Left ventricle myocardium superior (tissue), 1 donor: ENCODE measurements around the gene CYP2S1. TPM values are rescaled to one million over a fixed set of nuclear protein-coding genes. Genes with fewer than 3 reads are reported as not detected.
A peak's percentile ranks its signal among the peaks of the same experiment; 100 is the strongest.
"Not testable (repeated sequence)": the region's sequence is repeated elsewhere in the genome, so short reads cannot be mapped to it uniquely, and the experiment has no call there.

Experiments
- ATAC-seq: fragments of 200-7000 bp; cut with Tn5 transposase; one replicate; pipeline ENCODE4 v1.9.1; 2020; ENCODE audit warnings: mild to moderate bottlenecking, moderate library complexity
- DNase-seq: peaks from one replicate; pipeline ENCODE4 v3.0.0-alpha.2; 2020
- intact Hi-C: fragments of 100-400 bp; cut with micrococcal nuclease; formaldehyde crosslinking; loops from one replicate; pipeline ENCODE4 v1.11.0; 2022
- total RNA-seq: library from RNA; stranded (reverse); fragmentation: NEBNext Ultra II Directional; extraction: Animal tissue kit (Norgen Biotek cat#: 25700); gene quantifications from one replicate; pipeline ENCODE4 v1.2.1, GENCODE V29; 2021
- donor health status: DM: no; HTN: yes; CAD: no; lungs with severe emphysema.

The CYP2S1 gene
- total RNA-seq, 1 donor from 2014 or later, result 0.87 TPM

DNA sequence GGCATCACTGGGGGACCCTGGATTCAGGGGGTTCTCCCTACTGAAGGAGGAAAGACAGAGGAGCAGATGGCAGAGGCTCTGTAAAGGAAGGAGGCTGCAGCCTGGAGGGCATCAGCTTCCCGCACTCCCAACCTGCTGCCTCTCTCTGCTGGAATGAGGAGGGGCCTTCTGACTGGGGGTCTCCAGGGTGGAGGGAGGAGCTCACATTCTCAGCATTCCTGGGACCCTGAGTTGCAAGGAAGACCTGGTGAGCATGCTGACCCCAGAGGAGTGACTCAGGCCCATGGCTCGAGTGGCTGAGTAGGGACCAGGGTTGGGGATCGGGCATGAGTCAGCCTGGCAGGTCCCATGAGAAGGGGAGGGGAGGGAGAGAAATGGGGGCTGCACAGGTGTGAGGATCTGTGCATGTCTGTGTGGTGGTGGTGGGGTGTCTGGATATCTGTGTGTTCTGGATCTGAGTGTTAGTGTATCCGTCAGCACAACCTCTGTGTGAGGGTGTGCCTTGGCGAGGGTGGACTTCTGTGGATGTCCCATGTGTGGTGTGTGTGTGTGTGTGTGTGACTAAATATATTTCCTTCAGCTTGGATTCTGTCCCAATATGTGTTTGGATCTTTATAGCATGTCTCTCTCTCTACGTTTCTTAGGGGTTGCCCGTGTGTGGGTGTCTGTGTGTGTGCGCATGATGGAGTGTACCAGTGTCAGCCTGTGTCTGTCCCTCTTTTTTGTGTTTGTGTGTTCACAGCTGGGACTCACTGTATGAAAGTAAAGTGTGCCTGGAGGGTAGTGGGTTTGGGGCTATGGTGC, 30.6 kb downstream of the CYP2S1 start:
- ATAC-seq (no peak), DNase-seq (no peak)
- intact Hi-C loops, result no loop called here

DNA sequence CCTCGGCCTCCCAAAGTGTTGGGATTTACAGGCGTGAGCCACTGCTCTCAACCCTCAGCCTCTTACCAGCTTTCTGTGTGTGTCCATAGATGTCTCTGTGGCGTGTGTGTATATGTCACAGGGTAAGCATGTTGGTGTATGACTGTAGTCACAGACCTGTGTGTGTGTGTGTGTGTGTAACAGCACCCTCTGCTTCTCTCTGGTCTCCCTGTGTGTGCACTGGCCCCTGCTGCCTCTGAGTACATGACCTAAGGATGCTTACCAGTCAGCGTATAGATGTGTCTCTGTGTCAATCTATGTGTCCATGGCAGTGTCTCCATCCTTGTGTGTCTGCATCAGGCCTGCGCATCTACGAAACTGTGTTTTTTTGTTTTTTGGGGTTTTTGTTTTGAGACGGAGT, 31.6 kb downstream of the CYP2S1 start:
- intact Hi-C loops, result no loop called here
- no peak for DNase-seq
- ATAC-seq, result no peak

DNA sequence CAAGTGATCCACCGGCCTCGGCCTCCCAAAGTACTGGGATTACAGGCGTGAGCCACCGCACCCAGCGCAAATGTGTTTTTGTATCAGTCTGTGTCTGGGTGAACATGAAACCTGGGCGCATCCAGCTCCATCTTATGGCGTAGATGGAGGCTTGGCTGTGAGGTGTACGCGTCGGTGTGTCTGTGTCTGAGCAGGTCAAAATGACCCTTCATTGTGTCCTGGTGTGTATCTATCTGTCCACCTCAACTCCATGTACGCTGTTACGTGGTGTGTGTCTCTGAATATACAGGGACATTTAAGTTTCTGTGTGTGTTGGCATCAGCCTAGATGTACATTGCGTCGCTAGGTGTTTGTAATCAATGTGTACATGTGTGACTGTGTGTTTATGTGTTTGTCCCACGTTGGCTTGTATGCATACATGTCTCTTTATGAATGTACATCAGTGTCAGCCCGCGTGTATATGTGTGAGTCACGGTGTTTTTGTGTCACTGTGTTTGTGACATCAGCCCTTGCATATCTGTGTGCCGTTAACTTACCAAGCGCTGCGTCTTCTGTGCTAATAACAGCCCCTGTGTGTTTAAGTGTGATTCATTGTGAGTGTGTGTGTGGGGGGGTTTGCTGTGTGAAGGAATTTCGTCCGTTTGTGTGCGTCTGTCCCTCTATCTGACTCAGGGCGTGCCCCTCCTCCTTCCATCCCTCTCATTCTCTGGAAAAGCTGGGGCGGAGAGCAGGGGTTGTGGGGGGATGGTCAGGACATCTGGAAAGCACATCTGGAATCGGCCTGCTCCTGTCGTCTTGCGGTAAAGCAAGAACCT, 32.4 kb downstream of the CYP2S1 start:
- ATAC-seq, result peak; percentile 74
- peak; percentile 54 for DNase-seq
- intact Hi-C loops, result no loop called here

DNA sequence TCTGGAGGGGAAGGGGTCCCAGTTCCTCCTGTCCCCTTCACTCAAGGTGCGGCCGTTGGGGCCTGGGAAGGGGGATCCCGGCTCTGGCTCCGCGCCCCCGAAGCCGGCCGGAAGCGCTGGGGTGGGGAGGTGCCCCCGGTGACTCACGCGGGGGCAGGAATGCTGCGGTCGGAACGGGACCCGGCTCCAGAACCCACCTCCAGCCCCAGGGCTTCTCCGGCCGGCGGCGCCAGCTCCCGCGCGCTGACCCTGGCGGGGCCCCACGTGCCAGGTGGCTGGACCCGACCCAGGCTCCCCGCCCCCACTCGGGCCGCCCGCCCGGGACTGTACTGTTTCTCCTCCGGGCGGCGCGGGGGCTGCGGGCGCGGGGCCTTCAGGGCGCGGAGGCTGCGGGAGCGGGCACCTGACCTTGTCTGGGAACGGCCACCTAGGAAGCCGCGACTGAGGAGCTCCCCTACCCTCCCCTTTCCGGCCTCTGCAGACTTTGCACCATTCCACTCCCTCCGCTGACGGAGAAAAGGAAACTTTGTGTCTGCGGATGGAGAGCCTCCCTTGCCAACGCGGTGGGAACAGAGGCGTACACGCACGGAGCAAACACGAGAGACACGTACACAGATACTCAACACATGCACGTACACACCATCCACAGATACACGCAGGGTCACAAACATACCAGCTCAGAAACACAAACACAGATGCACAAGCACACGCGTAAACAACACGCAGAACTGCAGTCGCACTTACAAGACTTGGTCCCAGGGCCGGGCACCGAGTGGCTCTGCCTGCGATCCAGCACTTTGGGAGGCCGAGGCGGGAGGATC, 33.2 kb downstream of the CYP2S1 start:
- intact Hi-C loops, result no loop called here
- peak; percentile 83 for ATAC-seq

DNA sequence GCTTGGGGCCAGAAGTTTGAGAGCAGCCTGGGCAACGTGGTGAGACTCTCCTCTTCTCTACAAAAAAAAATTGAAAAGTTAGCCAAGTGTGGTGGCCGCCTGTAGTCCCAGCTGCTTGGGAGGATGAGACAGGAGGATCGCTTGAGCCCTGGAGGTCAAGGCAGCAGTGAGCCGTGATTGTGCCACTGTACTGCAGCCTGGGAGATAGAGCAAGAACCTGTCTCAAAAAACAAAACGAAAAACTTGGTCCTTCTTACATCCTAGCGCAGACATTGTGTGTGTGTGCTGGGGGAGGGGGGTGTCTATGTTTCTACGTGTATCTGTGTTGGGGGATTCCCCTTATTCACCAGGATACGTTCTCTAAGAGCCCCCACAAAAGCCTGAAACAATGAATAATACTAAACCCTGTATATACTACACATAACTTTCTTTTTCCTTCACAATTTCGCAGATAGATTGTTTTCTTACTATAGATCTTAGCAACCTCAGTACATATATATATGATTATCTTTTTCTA, 33.9 kb downstream of the CYP2S1 start:
- DNase-seq (no peak), ATAC-seq (no peak)
- intact Hi-C loops, result no loop called here

More for the DNA sequence above, 33.2 kb downstream of the CYP2S1 start:
- DNase-seq, result peak; percentile 81

DNA sequence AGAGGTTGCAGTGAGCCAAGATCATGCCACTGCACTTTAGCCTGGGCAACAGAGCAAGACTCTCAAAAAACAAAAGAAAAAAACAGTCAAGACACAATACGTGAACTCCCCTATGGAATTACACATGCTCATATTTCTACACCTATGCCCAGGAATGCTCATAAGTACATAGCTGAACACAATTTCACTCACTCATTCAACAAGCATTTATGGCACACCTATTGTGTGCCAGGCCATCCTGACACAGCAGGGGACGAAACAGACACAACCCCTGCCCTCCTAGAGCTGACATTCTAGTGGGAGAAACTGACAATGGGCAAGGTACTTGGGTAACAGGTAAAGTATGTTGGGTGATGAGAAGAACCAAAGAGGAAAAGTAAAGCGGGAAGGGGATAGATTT, 35.5 kb downstream of the CYP2S1 start:
- DNase-seq, result no peak
- no peak for ATAC-seq
- intact Hi-C loops, result no loop called here

DNA sequence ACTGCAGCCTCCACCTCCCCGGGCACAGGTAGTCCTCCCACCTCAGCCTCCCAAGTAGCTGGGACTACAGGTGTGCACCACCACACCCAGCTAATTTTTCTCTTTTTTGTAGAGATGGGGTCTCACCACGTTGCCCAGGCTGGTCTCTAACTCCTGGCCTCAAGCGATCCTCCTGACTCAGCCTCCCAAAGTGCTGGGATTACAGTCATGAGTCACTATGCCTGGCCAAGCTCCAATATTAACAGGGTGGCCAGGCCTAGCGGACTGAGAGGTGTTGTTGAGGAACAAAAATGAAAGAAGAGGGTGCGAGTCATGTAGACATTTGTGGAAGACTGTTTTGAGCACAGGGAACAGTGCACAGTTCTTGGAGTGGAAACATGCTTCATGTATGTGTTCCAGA, 36.3 kb downstream of the CYP2S1 start:
- intact Hi-C loops, DNase-seq, ATAC-seq: not testable (repeated sequence)

DNA sequence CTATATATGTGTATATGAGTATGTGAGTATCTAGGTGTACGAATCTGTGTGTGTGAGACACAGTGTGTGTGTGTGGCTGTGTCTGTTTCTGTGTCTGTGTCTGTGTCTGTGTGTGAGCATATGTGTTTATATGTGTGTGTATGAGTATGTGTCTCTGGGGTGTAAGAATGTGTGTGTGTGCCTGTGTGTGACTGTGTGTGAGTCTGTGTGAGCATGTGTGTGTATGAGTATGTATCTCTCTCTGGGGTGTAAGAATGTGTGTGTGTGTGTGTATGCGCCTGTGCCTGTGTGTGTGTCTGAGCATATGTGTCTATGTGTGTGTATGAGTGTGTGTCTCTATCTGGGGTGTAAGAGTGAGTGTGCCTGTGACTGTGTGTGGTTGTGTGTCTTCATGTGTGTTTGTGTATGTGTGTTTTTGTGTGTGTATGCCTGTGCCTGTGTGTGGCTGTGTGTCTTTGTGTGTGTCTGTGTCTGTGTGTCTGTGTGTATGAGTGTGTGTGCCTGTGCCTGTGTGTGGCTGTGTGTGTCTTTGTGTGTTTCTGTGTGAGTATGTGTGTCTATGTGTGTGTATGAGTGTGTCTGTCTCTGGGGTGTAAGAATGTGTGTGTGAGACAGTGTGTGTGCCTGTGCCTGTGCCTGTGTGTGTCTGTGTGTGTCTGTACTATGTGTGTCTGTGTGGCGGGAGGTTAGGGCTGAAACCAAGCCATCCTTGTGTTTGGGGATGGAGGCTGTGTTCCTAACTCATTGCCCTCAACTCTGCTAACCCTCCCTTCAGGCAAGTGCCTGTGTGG, 37.2 kb downstream of the CYP2S1 start:
- no peak for ATAC-seq
- intact Hi-C loops, result no loop called here
- no peak for DNase-seq

DNA sequence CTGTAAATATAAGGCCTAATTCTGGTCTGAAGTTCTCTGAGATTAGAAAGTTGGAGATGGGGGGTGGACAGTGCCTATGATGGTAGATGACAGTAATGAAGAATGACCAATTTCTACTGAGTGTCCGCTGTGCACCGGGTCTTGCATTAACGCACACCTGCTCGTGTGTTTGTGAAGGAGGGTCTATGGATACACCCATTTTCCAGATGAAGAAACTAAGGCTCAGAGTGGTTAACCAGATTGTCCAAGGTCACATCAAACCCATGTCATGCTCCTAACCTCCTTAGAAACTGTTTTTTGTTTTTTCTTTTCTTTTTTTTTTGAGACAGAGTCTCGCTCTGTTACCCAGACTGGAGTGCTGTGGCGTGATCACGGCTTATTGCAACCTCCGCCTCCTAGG, 39.7 kb downstream of the CYP2S1 start:
- DNase-seq (no peak), ATAC-seq (no peak)
- intact Hi-C loops, result no loop called here

DNA sequence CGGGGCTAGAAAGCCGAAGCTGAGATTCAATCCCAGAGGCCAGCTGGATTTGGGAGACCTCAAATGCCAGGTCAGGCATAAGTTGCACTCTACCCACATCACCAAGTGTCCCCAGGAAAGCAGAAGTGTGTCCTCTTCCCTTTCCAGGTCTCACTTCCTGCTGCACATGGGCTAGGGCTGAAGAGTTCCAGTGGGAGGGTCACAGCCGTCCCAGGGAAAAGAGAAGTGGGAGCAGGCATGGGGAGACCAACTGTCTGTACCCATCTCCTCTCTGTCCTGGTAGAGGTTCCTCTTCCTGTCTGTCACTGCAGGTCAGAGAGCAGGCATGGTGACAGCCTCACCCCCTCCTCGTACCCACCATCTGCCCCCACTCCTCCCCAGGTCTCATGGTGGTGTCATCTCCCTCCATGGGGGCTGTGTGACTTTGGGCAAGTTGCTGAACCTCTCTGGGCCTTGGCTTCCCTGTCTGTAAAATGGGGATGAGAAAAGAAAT, 40.8 kb downstream of the CYP2S1 start:
- intact Hi-C loops, result no loop called here
- DNase-seq (no peak), ATAC-seq (peak; percentile 79)

DNA sequence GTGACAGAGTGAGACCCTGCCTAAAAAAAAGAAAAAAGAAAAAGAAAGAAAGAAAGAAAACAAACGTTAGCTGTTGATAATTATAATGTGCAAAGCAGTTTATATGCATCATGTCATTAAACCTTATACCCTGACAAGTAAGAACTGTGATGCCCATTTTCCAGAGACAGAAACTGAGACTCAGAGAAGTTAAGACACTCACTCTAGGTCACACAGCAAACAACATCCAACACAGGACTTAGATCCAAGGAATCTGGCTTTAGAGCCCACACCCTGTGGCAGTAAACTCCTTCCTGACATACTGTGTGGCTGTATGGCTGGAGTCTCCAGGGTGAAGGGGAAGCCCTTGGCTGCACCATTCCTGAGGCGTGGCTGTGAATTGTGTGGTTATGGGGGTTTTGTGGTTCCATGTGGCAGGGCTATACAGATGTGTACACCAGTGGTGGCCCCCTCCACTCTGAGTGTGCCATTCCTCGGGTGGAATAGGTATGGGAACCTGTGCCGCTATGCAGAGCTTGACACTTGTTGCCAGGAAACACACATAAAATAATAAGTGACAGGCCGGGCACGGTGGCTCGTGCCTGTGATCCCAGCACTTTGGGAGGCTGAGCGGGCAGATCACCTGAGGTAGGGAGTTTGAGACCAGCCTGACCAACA, 41.6 kb downstream of the CYP2S1 start:
- DNase-seq (no peak), ATAC-seq (no peak)
- intact Hi-C loops, result no loop called here

DNA sequence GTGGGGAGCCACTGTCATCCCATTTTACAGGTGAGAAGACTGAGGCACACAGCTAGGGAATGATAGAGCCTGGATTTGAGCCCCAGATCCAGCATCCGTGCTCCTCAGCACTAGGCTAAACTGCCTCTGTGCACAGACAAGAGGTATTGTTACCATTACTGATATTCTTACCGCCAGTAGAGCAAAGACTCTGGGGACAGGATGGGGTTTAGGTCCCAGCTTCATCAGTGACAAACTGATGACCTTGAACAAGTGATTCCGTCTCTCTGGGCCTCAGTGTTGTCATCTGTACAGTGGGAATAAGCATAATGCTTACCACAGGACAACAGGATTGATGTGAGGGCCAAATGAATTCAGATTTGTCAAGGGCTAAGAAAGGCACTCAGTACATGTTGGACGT, 42.5 kb downstream of the CYP2S1 start:
- intact Hi-C loops, result no loop called here
- DNase-seq, result no peak
- ATAC-seq, result no peak

DNA sequence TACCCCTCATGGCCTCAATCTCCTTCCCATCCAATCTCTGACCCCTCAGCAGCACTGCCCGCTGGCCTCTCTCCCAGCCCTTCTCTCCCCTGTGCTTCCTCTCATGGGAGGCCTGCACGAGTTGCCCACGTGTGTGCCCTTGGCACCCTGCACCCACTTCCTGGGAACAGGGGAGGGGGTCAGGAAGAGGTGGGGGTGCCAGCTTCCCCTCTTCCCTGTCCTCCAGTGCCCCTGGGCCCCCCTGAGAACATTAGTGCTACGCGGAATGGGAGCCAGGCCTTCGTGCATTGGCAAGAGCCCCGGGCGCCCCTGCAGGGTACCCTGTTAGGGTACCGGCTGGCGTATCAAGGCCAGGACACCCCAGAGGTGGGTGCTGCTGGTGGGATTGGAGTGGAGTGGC, 45.2 kb downstream of the CYP2S1 start:
- ATAC-seq, result no peak
- intact Hi-C loops, result no loop called here
- DNase-seq, result no peak

DNA sequence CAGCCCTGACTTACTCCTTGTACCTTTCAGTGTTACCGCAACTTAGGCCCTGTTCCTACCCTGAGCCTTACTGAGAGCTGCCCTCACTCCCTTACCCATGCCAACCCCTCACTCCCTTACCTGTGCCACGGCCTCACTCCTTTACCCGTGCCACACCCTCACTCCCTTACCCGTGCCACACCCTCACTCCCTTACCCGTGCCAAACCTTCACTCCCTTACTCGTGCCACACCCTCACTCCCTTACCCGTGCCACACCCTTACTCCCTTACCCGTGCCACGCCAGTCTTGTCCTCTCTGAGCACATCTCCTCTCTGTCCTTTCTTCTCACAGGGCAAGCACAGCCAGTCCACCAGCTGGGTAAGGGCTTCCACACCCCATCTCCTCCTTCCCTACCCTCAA, 46.3 kb downstream of the CYP2S1 start:
- DNase-seq (no peak), ATAC-seq (no peak)
- intact Hi-C loops, result no loop called here

DNA sequence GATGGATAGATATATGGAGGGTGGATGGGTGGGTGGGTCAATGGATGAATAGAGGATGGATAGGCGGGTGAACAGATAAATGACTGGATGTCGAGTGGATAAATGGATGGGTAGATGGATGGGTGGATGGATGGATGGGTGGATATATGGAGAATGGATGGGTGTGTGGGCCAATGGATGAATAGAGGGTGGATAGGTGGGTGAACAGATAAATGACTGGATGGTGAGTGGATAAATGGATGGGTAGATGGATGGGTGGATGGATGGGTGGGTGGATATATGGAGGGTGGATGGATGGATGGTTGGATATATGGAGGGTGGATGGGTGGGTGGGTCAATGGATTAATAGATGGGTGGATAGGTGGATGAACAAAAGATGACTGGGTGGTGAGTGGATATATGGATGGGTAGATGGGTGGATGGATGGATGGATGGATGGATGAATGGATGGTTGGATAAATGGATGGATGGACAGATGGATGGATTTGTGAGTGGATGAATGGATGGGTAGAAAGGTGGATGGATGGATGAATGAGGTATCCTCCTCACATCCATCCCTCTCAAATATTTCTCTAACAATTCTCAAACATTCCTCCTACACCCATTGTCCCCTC, 47.0 kb downstream of the CYP2S1 start:
- no peak for ATAC-seq
- DNase-seq, result no peak
- intact Hi-C loops, result no loop called here

DNA sequence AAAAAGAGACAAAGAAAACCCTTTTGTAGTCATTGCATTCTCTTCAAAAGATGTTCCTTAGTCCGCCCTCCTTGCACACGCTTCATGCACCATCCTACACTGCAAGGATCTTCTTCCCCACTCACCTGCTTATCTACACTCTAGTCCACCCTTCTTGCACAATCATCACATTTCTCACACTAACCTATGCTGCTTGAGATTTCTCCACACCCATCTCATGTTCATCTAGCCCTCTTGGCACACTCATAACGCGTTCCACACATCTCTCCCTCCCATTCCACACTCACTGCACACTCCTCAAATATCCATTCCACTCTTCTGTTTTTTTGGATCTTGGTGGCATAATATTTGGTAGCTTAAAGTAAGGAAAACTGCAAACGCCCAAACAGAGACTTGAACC, 48.8 kb downstream of the CYP2S1 start:
- DNase-seq (no peak), ATAC-seq (no peak)
- intact Hi-C loops, result no loop called here

DNA sequence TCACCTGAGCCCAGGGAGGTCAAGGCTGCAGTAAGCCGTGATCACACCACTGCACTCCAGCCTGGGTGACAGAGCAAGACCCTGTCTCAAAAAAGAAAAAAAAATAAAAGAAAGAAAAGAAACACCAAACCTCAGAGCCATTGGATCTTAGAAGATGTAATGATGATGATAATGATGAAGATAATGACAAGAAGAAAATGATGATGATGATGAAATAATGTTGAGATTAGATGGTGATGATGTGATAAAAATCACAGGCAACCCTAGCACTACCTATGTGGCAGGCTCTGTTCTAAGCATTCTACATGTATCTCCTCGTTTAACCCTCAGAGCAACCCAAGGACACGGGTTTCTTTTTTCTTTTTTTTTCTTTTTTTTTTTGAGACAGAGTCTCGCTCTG, 51.1 kb downstream of the CYP2S1 start:
- no peak for ATAC-seq
- DNase-seq, result no peak
- intact Hi-C loops, result no loop called here

DNA sequence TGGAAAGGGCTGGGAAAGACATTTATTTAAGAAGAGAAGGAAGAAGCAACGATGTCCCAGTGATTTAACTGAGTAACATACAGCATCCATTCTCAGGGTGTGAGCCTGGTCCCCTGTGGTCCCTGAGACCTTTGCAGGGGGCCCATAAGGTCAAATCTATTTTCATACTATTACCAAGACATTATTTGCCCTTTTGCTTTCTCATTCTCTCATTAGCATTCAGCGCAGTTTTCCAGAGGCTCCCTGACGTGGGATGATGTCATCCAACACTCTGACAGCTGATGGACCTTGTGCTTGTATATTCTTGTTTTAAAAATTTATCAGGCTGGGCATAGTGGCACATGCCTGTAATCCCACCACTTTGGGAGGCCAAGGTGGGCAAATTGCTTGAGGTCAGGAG, 52.8 kb downstream of the CYP2S1 start:
- DNase-seq (no peak), ATAC-seq (no peak)
- intact Hi-C loops, result no loop called here
